NCI-H2029 (cell line): ENCODE data around the gene PVALEF.

ENCODE experiments used
- DNase-seq: peaks from one replicate; lab custom pipeline; 2025; lab: John Stamatoyannopoulos, UW

The PVALEF gene

GRCh38 chr17:81128774-81129173 lies 36.5 kb upstream of the PVALEF start:
- no peak for DNase-seq

- no peak for DNase-seq
These were observed 36.0 kb upstream of the PVALEF start for GRCh38 chr17:81129289-81129688.

GRCh38 chr17:81129711-81130367 lies 35.5 kb upstream of the PVALEF start:
- DNase-seq: no peak

- no peak for DNase-seq
These were observed 34.6 kb upstream of the PVALEF start for GRCh38 chr17:81130385-81131361.

- DNase-seq: no peak
These were observed 33.7 kb upstream of the PVALEF start for GRCh38 chr17:81131486-81132196.

GRCh38 chr17:81132197-81132540 lies 33.1 kb upstream of the PVALEF start:
- no peak for DNase-seq

- no peak for DNase-seq
These were observed 32.3 kb upstream of the PVALEF start for GRCh38 chr17:81132770-81133723.

GRCh38 chr17:81134064-81134781 lies 31.1 kb upstream of the PVALEF start:
- DNase-seq: no peak

GRCh38 chr17:81135505-81136278 lies 29.6 kb upstream of the PVALEF start:
- peak; percentile 52 for DNase-seq

GRCh38 chr17:81136366-81136765 lies 28.9 kb upstream of the PVALEF start:
- no peak for DNase-seq

- no peak for DNase-seq
These were observed 28.1 kb upstream of the PVALEF start for GRCh38 chr17:81137248-81137647.

- DNase-seq: no peak
These were observed 27.2 kb upstream of the PVALEF start for GRCh38 chr17:81138083-81138482.

GRCh38 chr17:81138500-81138899 lies 26.8 kb upstream of the PVALEF start:
- DNase-seq: no peak

GRCh38 chr17:81139428-81139827 lies 25.9 kb upstream of the PVALEF start:
- no peak for DNase-seq

GRCh38 chr17:81140018-81140417 lies 25.3 kb upstream of the PVALEF start:
- DNase-seq: no peak

GRCh38 chr17:81140695-81141094 lies 24.6 kb upstream of the PVALEF start:
- no peak for DNase-seq

- DNase-seq: peak; percentile 74
These were observed 22.8 kb upstream of the PVALEF start for GRCh38 chr17:81142301-81143199.

GRCh38 chr17:81143200-81143527 lies 22.1 kb upstream of the PVALEF start:
- no peak for DNase-seq
